Stimulated activated CD4-positive, alpha-beta T cell treated with anti-CD3 and anti-CD28 coated beads, Interleukin-2, amount 100 ng/mL, for 48 hours (primary cell): Measurements from ENCODE around the gene KLHL1.
"Not testable (repeated sequence)": the region's sequence is repeated elsewhere in the genome, so short reads cannot be mapped to it uniquely, and the experiment has no call there.

ENCODE experiments used
- DNase-seq, 2 donors: peaks; one replicate each; pipeline ENCODE4 v3.0.0-alpha.2; 2020

KLHL1 gene

GRCh38 chr13:70108356-70109105 lies at the start of gene KLHL1:
Gene KLHL1, minus strand, starts transcription at chr13:70108452. Its CDS starts 753 bp downstream, at chr13:70107699.
- no peak for DNase-seq

- DNase-seq, result not testable (repeated sequence)
Measured at GRCh38 chr13:70142658-70143057, 34.4 kb upstream of the KLHL1 start.

- DNase-seq, result no peak
Measured at GRCh38 chr13:70128098-70128497, 19.8 kb upstream of the KLHL1 start.

GRCh38 chr13:70125693-70126092 lies 17.4 kb upstream of the KLHL1 start:
- no peak for DNase-seq

- DNase-seq, result no peak
Measured at GRCh38 chr13:70117338-70117905, 9.2 kb upstream of the KLHL1 start.

GRCh38 chr13:70107498-70108281 lies 562 bp downstream of the KLHL1 start, which contains the start of gene ATXN8OS:
Gene ATXN8OS, plus strand, starts transcription at chr13:70107826.
- no peak for DNase-seq

- no peak for DNase-seq
Measured at GRCh38 chr13:70107125-70107497, 1.1 kb downstream of the KLHL1 start.

GRCh38 chr13:70104481-70104880 lies 3.8 kb downstream of the KLHL1 start:
- DNase-seq, result no peak

- no peak for DNase-seq
Measured at GRCh38 chr13:70098669-70099068, 9.6 kb downstream of the KLHL1 start.

- DNase-seq, result no peak
Measured at GRCh38 chr13:70090036-70090723, 18.1 kb downstream of the KLHL1 start.

GRCh38 chr13:70088926-70089325 lies 19.3 kb downstream of the KLHL1 start:
- DNase-seq, result no peak

GRCh38 chr13:70087247-70087646 lies 21.0 kb downstream of the KLHL1 start:
- DNase-seq, result no peak

GRCh38 chr13:70080012-70080411 lies 28.2 kb downstream of the KLHL1 start:
- DNase-seq, result no peak

GRCh38 chr13:70054572-70054971 lies 53.7 kb downstream of the KLHL1 start:
- no peak for DNase-seq

GRCh38 chr13:70051531-70051930 lies 56.7 kb downstream of the KLHL1 start:
- DNase-seq, result no peak

GRCh38 chr13:70043685-70044084 lies 64.6 kb downstream of the KLHL1 start:
- DNase-seq, result no peak

GRCh38 chr13:70042193-70042592 lies 66.1 kb downstream of the KLHL1 start:
- no peak for DNase-seq

- DNase-seq, result no peak
Measured at GRCh38 chr13:70034286-70034685, 74.0 kb downstream of the KLHL1 start.

- no peak for DNase-seq
Measured at GRCh38 chr13:70027551-70027950, 80.7 kb downstream of the KLHL1 start.

GRCh38 chr13:70023516-70023915 lies 84.7 kb downstream of the KLHL1 start:
- DNase-seq, result no peak

- DNase-seq, result no peak
Measured at GRCh38 chr13:70022646-70023045, 85.6 kb downstream of the KLHL1 start.

GRCh38 chr13:70016116-70016515 lies 92.1 kb downstream of the KLHL1 start:
- DNase-seq, result no peak

- DNase-seq, result no peak
Measured at GRCh38 chr13:70014337-70014736, 93.9 kb downstream of the KLHL1 start.
